Cardiac septum (tissue), 1 donor: ENCODE data around the gene IL17RB. TPM values are rescaled to one million over a fixed set of nuclear protein-coding genes. Genes with fewer than 3 reads are reported as not detected.

Source experiments
- DNase-seq: peaks from one replicate; pipeline ENCODE4 v3.0.0-alpha.2; 2020; ENCODE audit warnings: low spot score
- intact Hi-C: fragments of 100-400 bp; cut with DNase I; formaldehyde crosslinking; loops from one replicate; pipeline ENCODE4 v1.14.0; 2022
- long read RNA-seq: library from polyadenylated mRNA; unstranded; transcript quantifications from one replicate; pipeline ENCODE4 v2.0.0, GENCODE V29; 2021
- total RNA-seq: library from RNA; stranded (reverse); fragmentation: NEBNext Ultra II Directional; extraction: Animal tissue kit (Norgen Biotek cat#: 25700); gene quantifications from one replicate; pipeline ENCODE4 v1.2.1, GENCODE V29; 2021
- donor health status: DM: no; HTN: no; CAD: no.

Gene IL17RB
- total RNA-seq, result 0.08 TPM
- long read RNA-seq, partial matches to known transcripts, result 0 of 4 reads
- long read RNA-seq, other reads (novel, unspliced or antisense), result 3 of 4 reads

DNA sequence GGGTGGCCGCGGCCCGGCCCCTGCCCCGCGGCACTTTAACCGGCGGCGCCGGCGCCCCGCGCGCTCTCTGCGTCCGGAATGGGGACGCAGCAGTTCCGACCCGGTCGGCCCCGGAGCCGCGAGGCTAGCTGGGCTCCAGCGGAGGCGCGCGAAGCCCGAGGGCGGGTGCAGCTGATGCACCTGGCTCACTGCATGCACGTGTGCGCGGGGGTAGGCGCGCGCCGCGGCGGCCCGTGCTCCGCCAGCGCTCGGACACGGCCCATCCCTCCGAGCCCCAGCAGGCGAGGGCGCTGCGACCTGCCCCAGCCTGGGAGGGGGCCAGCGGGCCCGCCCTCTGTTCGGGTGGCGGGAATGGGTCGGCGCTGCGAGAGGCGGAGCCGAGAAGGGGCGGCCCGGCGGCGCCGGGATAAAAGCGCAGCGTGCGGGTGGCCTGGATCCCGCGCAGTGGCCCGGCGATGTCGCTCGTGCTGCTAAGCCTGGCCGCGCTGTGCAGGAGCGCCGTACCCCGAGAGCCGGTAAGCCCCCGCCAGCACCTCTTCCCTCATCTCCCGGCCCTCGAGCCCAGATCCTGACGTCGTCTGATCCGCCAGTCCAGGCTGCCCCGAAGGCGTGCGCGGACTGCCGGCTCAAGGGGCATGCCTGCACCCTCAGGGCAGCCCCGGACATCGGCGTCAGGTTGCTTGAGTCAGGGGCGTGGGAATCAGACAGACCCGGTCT lies at the start of gene IL17RB, which contains the start of gene CHDH:
IL17RB (plus strand) TSS at position 435 of the 717 bp plus-strand sequence; CDS start at position 456, 21 bp downstream.
CHDH (minus strand) TSS at position 286 of the 717 bp plus-strand sequence. CDS start 22,411 bp downstream, outside the sequence.
- intact Hi-C loops, result no loop called here
- DNase-seq, result peak; percentile 74

GRCh38 chr3:53798144-53798543 lies 48.2 kb upstream of the IL17RB start:
- intact Hi-C loops, result no loop called here

DNA sequence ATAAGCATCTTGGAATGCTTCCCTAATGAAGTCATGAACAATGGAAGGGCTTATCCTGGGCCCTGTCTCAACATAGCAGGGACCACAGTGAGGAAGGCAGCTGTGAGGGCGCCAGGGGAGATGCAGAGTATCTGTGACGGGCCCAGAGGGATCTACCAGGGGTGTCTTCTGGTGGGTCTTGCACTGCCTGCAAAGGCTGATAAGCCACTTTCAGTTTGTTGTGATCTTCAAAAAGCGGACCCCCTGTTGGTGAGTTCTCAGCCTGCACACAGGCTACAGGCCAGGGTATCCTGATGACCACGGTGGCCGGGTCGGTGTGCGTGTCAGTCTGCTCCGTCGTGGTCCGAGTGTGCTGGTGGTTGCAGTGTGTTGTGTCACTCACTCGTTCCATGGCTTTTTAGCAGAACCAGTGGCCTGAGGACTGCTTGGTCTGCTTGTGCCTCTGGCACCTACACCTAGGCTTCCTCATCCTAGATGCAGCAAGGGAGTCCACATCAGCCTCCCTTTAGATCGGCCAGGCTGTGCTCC lies 47.0 kb upstream of the IL17RB start:
- no peak for DNase-seq

More at GRCh38 chr3:53798144-53798543, 48.2 kb upstream of the IL17RB start:
- DNase-seq, result no peak

DNA sequence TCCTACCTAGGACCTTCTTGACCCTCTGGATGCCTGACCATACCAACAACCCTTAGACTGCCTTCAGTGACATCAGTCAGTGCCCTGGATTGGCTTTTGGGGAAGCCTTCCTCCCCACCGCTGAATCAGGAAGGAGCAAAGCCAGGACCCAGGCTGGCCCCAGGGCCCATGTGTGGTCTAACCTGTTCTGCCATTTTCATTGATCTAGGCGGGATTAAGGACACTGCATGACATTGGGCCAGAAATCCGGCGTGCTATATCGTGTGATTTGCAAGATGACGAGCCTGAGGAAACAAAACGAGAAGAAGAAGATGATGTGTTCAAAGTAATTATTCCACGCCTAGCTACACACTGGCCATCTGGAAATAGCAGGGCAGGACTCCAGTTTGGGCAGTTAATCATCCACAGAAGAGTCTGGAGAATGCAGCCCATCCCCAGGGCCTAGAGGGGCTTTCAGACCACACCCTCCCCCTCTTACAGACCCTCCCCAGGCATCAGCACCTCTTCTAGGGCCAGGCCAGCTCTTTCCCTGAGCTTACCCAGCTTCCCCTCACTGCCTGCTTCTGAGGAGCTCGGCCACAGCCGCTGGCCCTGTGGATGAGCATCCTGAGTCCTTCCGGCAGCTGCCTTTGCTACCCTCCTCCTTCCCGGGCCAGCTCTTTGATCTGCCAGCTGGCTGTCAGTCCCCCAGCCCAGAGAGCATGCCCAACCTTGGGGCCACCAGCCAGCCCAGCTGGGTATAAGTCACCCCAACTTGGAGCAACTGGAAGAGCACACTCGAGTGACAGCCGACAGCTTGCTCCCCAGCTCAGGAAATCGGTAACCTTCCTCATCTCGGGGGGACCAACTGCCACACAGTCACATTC lies 46.1 kb upstream of the IL17RB start:
- intact Hi-C loops, result loop anchor here (5.0 kb wide), 1 partner anchor 63 kb away; no protein-coding TSS in a partner anchor
- DNase-seq, result no peak

More for the DNA sequence above, 47.0 kb upstream of the IL17RB start:
- intact Hi-C loops, result no loop called here

DNA sequence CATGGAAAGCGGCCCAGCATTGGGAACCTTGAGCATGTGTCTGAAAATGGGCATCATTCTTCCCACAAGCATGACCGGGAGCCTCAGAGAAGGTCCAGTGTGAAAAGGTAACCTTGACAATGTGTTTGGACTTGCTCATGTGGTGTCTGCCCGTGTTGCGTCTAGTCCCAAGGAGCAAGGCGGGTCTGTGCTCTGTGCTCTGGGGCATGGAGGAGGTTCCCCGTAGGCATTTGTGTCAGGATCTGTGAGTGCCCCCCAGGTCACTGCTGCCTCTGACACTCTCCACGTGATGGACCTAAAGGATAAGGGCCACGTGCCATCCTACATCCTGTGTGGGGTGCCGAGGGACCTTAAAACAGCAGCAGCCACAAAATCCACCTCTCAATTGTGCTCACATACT lies 45.0 kb upstream of the IL17RB start:
- DNase-seq, result peak; percentile 33
- intact Hi-C loops, result loop anchor here (5.0 kb wide), 1 partner anchor 64 kb away; no protein-coding TSS in a partner anchor

DNA sequence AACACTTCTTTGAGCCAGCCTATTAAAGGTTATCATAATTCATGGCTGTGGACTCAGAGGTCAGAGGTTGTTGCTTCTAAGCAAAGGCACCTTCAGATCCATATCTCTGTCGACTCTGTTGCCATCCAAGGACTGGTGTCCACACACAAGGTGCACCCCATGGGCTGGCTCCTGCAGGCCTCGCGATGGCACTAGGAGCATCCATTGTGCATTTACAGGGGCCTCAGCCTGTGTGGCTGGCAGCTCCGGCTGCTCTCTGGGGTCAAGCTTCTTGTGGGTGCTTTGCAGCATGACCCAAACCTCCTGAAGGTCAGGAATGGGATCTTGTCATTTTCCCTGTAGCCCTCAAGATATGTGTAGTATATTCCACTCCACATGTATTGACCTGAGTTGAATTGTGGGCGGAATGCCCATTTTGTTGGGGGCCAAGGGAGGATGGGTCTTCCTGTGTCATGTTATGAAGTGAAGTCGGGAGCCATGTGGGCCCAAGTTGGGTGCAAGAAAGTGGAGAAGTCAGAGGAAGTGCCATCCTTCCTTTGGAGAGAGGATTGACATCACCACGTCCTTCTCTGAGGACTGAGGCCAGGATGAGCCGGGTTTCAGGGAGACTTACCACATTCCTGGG lies 44.0 kb upstream of the IL17RB start:
- intact Hi-C loops, result loop anchor here (5.0 kb wide), 1 partner anchor 65 kb away; no protein-coding TSS in a partner anchor
- peak; percentile 51 for DNase-seq

DNA sequence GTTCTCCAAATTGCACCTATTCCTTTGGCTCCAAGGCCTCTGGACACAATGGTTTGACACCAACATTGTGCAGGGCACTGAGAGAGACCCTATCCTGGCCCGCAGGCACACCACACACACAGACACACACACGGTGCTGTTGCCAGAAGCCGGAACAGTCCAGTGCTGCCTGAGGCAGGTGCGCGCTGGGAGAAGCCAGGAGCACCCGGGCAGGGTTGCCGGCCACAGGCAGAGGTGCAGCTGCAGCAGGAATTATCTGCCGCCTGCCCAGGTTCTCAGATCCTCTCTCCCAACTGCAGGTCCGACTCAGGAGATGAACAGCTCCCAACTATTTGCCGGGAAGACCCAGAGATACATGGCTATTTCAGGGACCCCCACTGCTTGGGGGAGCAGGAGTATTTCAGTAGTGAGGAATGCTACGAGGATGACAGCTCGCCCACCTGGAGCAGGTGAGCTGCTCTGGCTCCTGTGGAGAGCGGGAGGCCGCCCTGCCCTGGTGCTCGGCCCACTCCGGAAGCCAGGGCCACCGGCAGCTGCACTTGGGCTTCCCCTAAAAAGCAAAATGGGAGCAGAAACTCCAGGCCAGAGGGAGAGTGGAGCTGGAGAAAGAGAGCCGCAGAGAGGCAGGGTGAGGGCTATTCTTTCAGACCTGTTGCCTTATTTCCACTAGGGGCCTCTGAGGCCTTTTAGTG lies 43.1 kb upstream of the IL17RB start:
- intact Hi-C loops, result loop anchor here (5.0 kb wide), 1 partner anchor 66 kb away; no protein-coding TSS in a partner anchor
- peak; percentile 70 for DNase-seq

DNA sequence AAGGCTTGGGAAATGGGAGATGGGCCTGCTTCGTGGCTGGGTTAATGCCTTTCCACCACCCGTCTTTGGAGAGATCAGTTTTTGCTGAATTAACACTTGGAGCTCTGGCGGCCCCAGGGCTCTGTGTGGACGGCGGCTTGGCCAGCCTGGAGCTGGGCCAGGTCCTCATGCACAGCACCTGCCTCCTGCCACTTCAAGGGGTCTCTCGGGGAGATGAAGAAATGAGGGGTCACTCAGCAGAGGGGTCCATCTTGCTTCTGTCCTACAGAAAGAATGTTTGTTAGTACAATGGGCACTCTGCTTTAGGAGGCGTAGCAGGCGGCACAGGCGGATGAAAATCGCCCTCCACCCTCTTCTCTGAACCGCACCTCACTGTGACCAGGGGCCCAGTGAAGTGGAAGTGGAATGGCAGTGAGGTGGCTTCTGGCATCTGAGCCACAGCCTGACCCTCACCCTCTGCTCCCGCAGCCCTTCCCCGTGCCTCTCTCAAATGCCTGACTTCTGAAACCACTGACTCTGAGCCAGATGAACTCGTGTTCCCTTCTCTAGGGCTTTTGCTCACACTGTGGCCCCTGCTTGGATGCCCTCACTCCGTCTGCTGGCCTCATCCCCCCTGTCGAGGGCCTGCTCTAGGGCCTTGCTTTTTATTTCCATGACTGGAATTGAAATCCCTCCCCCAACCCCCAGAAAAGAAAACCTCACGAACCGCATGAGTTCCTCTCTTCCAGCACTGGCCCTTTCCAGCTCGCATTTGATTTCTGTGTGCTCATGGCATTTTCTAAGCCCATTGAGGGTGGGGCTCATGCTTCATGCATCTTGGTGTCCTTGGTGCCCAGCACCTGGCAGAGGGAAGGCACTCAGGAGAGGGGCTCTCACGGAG lies 42.3 kb upstream of the IL17RB start:
- intact Hi-C loops, result loop anchor here (5.0 kb wide), 1 partner anchor 67 kb away; no protein-coding TSS in a partner anchor
- DNase-seq, result peak; percentile 33

DNA sequence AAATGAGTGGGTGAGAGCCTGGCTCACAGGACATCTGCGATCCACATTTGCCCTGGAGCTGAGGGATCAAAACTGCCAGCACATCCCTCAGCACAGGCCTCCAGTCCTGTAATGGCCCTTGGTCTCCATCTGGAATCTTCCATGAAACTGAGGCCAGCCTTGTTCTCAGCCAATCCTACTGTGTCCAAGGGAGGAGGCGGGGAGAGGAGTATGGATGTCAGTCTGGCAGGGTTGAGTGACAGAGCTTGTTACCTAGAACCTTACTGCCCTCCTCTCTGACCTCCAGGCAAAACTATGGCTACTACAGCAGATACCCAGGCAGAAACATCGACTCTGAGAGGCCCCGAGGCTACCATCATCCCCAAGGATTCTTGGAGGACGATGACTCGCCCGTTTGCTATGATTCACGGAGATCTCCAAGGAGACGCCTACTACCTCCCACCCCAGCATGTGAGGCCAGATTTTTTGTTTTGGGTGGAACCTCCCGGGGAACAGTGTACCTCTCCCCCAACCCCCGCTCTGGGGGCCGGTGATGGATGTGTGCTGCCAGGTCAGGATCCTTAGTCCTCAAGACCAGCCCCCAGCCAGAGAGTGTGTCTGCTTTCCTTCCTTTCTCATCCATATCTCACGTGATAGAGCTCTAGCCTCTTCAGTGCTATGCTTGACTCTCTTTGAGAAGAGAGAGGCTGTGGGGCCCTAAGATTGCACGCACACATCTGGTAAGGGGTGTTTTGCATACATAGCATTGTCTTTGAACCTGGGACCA lies 41.5 kb upstream of the IL17RB start:
- peak; percentile 26 for DNase-seq
- intact Hi-C loops, result loop anchor here (5.0 kb wide), 1 partner anchor 68 kb away; no protein-coding TSS in a partner anchor

- DNase-seq, result no peak
- intact Hi-C loops, result no loop called here
These were observed 40.8 kb upstream of the IL17RB start for GRCh38 chr3:53805463-53806159.

DNA sequence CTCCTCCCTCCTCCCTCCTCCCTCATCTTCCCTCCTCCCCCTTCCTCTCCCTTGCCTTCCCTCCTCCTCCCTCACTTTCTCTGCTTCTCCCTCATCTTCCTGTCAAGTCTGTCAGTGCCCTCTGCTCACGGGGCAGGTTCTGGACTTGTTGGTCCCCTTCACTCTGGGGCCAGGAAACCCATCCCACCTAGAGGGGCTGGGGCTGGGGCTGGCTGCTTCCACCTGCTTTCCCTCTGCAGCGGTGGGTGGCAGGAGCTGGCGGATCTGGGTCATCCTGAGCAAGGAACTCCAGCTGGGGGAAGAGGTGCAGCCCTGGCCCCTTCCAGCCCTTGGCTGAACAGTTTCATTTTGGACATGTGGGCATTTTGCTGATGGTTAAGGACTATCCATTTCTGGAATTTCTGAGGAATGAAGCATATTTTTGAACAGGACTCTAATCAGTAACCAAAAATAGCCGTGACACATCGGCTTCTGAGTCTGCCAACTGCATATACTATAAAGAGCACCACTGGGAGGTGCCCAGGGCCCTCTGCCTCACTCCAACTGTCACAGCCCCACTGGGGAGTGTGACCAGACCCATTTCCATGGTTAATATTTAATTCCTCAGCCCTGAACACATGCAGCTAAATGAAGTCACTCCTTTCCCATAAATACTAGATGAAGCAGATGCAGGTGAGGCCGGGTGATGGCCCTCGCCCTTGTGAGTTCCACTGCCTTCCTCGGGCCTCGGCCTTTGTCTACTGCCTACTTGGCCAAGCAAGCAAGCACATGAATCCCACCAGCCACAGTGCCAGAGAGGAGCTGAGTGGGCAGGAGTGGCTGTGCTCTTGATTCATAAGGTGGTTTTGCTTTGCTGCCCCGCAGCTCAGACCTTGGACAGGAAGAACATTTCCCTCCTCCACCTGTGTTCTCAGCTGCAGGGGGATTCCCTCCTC lies 39.9 kb upstream of the IL17RB start:
- intact Hi-C loops, result no loop called here
- peak; percentile 74 for DNase-seq

GRCh38 chr3:53807117-53807810 lies 39.1 kb upstream of the IL17RB start:
- intact Hi-C loops, result no loop called here

GRCh38 chr3:53808496-53808895 lies 37.9 kb upstream of the IL17RB start:
- peak; percentile 49 for DNase-seq
- intact Hi-C loops, result no loop called here

More at GRCh38 chr3:53807117-53807810, 39.1 kb upstream of the IL17RB start:
- DNase-seq, result peak; percentile 56

GRCh38 chr3:53809267-53809666 lies 37.1 kb upstream of the IL17RB start:
- DNase-seq, result peak; percentile 44
- intact Hi-C loops, result no loop called here
